ENCODE data around the gene DUSP19.
"Not testable (repeated sequence)": the region's sequence is repeated elsewhere in the genome, so short reads cannot be mapped to it uniquely, and the experiment has no call there.

DUSP19 gene, protein sequence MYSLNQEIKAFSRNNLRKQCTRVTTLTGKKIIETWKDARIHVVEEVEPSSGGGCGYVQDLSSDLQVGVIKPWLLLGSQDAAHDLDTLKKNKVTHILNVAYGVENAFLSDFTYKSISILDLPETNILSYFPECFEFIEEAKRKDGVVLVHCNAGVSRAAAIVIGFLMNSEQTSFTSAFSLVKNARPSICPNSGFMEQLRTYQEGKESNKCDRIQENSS

DNA sequence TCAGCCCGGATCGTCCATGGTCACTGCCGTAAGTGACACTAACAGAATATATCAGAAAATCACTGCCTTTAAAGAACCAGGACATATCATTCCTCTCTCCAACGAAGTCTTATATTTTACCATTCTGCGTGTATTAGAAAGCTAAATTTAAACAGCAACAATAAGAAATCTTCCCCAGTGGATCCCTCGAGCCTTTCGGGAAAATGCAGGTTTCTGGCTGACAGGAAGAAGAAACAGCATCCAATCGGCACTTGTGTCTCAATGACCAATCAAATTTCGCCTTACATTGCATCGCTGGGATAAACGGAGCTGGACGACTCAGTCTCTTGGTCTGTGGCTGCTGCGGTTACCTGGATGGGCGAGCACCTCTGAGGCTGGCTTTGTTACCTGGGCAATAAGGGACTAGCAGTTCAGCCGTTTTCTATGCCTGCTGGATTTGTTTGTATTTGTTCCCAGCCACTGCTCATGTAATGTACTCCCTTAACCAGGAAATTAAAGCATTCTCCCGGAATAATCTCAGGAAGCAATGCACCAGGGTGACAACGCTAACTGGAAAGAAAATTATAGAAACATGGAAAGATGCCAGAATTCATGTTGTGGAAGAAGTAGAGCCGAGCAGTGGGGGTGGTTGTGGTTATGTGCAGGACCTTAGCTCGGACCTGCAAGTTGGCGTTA, at the start of gene DUSP19:
Gene DUSP19, plus strand, starts transcription at position 284 of the 675 bp plus-strand sequence. Its CDS starts 187 bp downstream, at position 471.
- intact Hi-C loops (cut with DNase I) = loop anchor here (2.0 to 5.0 kb wide), 3 partner anchors 40 to 361 kb away; partner anchors contain the start of genes DNAJC10, NCKAP1 and NUP35
- DNase-seq = peak; percentile 56 to 97 (median 88)

GRCh38 chr2:183029219-183029618, 49.3 kb upstream of the DUSP19 start:
- intact Hi-C loops (cut with DNase I) = no loop called here
- DNase-seq = no peak

DNA sequence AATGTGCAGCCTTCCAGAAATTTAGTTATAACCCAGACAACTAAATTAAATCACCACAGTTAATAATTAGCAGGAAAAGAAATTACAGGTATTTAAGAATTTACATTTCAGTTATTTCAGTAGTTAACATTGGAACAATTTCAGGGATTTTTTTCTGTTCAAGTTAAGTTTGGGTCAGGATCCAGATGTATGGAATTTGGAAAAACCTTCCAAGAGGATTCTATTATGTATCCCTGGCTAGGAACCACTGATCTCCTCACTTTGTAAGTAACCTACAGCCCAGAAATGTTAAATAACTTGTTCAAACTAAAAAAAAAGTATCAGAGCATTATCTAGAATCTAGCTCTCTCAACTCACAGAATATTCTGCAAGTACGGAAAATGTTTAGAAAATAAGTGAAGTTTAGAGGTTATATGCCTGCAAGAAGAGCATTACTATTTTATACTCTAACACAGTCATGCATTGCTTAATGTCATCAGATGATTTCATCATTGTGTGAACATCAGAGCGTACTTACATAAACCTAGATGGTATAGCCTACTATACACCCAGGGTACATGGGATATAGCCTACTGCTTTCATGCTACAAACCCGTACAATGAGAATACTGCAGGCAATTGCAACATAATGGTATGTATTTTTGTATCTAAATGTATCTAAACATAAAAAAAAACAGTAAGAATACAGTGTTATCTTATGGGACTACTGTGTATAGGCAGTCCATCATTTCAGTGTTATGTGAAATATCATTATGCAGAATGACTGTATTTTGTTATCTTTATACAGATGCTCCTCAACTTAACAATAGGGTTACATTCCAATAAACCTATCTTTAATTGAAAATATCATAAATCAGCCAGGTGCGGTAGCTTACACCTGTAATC, 46.4 kb upstream of the DUSP19 start:
- intact Hi-C loops (cut with DNase I) = loop anchor here (10.0 kb wide), 1 partner anchor 93 kb away; the partner anchor contains the start of gene NUP35
- DNase-seq = no peak

DNA sequence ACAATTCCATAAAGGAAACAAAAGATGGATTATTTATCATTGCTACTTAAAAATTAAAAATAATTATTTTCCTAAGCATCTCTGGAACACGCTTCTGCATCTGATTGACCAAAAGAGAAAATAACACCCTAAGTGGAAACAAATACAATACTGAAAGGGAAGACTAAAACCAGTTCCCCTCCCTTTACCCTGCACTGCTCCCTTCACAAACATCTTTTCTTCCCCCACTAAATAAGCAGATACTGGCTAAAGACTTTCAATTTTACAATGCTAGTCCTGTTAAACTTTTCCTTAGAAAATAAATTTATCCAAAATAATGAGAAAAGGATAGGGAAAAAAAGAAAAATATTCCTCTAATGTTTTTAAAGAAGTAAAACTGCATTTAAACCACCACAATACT, 44.6 kb upstream of the DUSP19 start:
- DNase-seq = no peak
- intact Hi-C loops (cut with DNase I) = loop anchor here (10.0 kb wide), 1 partner anchor 91 kb away; the partner anchor contains the start of gene NUP35

GRCh38 chr2:183034806-183035205, 43.7 kb upstream of the DUSP19 start:
- no peak for DNase-seq
- intact Hi-C loops (cut with DNase I) = loop anchor here (10.0 kb wide), 1 partner anchor 90 kb away; the partner anchor contains the start of gene NUP35

DNA sequence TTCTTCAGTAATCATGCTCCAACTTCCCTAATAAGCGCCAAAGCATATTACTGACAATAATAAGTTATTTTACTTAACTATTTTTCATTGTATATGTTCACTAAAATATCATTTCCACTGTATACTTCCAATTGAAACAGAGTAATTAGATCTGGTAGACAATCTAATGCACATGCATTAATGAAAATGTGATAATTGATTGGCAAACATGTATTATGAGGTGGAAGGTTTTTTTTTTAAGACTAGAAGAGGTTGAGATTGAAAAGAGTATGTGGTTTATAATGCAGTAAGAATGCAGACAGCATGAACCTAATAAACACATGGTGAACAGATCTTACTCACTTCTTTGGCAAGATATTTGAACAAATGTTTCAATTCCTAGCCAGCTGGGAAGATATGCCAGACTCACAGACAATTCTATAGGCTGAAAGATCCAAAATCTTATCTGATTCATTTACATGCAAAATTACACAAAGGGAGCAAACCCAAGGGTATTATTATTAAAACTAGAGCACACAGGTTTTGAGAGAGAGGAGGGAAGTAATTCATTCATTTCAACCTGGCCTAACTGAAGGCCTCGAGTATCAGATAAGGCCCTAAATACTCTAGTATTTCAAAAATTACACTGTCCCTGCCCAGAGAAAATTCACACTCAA, 43.1 kb upstream of the DUSP19 start:
- DNase-seq = no peak
- intact Hi-C loops (cut with DNase I) = loop anchor here (10.0 kb wide), 1 partner anchor 89 kb away; the partner anchor contains the start of gene NUP35

DNA sequence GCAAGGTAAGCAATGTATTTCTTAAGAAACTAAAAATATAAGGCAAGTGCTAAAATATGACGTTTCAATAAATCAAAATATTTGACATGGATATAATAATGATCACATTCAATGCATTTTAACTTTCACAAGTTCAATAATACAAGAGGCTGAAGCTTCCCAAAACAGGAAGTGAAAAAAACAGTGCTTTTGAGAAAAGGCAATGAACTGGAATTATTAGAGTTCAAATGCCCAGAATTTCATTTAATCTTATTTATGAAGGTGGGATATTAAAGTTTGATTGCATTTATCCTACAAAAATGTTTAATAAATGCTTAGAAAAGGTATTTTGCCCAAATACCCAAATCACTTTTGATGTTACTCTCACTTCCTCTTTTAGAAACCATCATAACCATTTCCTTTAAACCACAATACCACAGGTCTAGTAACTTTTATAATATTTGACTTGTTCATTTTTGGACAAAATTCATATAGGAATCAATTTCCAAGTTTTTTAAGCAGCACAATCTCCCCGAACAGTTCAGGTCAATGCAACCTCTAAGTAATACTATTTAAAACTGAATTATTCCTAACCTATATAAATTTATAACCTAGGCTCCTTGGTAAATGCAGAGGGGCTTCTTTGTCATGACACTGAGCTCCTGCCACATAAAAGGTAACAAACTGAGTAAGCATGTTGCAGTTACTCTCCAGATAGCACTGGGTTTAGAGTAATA, 42.4 kb upstream of the DUSP19 start:
- no peak for DNase-seq
- intact Hi-C loops (cut with DNase I) = loop anchor here (10.0 kb wide), 1 partner anchor 89 kb away; the partner anchor contains the start of gene NUP35

- intact Hi-C loops (cut with DNase I) = loop anchor here (10.0 kb wide), 1 partner anchor 88 kb away; the partner anchor contains the start of gene NUP35
- no peak for DNase-seq
Measured at GRCh38 chr2:183037074-183037552, 41.4 kb upstream of the DUSP19 start.

DNA sequence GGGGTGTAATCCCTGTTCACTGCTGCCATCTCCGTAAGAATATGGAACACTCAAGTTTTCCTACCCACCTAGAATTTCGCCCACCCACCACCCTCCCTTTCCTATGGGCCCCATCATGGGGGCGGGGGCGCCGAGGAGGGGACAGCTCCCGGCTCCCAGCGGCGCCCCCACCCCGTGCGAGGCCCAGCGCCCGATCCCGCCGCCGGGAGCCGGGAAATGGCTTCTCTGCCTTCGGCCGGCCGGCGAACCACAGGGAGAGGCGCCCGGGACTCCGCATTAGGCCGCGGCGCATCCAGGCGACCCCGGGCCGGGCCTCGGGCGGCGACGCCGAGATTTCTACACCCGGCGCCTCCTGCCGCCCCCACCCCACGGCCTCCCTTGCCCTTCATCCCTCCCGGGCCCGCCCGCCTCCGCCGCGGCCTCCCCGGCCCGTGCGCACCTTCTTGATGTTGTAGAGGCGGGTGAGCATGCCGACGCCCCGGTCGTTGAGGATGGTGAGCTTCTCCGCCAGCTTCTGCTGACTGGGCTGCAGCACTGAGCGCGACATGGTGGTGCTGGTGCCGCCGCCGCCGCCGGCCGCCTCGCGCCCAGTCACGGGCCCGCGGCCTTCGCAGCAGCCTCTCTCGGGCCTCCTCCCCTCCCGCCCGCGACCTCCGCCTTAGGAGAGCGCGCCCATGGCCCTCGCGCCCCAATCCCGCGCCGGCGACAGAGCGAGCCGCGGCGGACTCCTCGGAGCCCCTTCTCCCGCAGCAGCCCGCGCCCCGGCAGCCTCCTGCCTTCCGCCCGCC, 40.8 kb upstream of the DUSP19 start:
- peak; percentile 17 to 90 (median 34) for DNase-seq
- intact Hi-C loops (cut with DNase I) = loop anchor here (2.0 to 10.0 kb wide), 2 partner anchors 41 to 87 kb away; partner anchors contain the start of genes DUSP19 and NUP35

DNA sequence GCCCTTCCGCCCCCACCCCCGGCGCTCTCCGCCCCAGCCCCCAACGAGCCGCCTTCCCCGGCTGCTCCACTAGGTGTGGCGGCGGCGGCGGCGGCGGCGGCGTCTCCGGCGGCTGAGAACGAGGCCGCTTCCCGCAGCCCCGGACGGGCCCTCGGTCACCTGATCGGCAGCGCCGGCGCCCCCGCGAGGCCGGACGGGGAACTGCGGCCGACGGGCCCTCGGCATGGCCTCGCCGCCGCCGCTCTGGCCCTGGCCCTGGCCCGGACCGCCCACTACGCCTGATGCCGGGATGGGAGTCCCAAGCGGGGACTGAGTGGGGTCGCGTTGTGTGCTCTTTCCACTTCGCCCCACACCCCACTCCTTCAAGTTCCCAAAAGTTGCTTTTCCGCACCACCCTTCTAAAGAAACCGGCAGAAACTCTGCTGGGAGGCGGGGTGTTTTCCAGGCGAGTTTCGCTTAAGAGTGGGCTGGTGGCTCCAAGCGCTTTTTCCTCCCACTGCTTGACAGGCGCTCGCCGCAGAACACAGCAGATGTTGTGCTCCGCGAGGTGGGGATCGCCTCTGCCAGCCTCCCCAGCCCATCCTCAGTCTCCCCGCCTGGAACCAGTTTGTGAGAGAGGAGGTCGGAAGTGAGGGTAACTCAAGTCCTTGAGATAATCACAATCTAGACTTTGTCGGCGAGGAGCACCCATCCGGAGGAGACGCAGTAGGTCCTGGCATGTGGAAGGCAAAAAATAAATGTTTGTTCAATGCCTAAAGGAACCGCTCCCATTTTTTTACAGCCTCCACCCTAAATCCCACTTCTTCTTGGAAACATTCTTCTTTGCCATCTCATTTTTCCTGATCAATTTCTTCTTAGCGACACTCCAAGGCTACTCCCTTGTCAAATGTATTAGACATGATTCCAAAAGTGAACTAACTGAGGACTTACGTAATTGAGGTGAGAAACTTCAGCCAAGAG, 39.9 kb upstream of the DUSP19 start, which contains the start of gene NCKAP1:
Gene NCKAP1, minus strand, starts transcription at position 117 of the 960 bp plus-strand sequence. CDS start 358 bp downstream, outside the sequence.
- peak; percentile 74 to 97 (median 82) for DNase-seq
- intact Hi-C loops (cut with DNase I) = loop anchor here (2.0 to 10.0 kb wide), 2 partner anchors 40 to 86 kb away; partner anchors contain the start of genes DUSP19 and NUP35

- DNase-seq = no peak
- intact Hi-C loops (cut with DNase I) = no loop called here
Measured at GRCh38 chr2:183040604-183041003, 37.9 kb upstream of the DUSP19 start.

- intact Hi-C loops (cut with DNase I); DNase-seq: not testable (repeated sequence)
Measured at GRCh38 chr2:183043580-183043979, 35.0 kb upstream of the DUSP19 start.

GRCh38 chr2:183047486-183048125, 30.9 kb upstream of the DUSP19 start:
- DNase-seq; intact Hi-C loops (cut with DNase I): not testable (repeated sequence)

GRCh38 chr2:183049420-183049819, 29.1 kb upstream of the DUSP19 start:
- intact Hi-C loops (cut with DNase I) = no loop called here
- no peak for DNase-seq

DNA sequence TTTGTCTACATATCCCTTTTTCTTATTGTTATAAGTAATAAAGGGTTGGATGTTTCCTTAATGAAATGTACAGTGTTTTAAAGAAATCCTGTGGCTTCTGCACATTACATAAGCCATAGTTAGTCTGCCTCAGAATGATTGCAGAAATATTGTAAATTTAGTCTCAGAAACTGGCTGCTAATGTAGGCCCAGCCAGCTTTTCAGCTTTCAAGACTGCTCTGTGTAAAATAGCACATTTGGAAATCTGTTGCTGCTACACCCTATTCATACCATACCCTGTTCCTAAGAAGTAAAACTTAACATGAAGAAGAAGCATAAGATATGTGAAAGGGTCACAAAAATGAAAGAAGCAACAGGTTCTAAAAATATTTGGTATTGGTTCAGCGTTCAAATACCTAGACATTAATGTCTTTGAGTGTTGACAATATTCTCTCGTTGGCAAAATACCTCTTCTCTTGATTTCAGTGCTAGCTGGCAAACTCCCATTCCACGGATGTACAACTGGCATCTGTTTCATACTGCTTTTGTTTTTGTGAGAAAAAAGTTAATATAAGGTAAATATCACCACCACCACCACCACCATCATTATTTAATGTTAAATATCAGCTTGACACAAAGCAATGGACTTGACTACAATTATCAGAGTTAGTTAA, 21.1 kb upstream of the DUSP19 start:
- intact Hi-C loops (cut with DNase I) = no loop called here
- DNase-seq = no peak

GRCh38 chr2:183059561-183059960, 19.0 kb upstream of the DUSP19 start:
- intact Hi-C loops (cut with DNase I) = no loop called here

More at GRCh38 chr2:183059561-183059960, 19.0 kb upstream of the DUSP19 start:
- no peak for DNase-seq
